GM12865 (cell line): ENCODE measurements around the gene BAHD1.

Source experiments
- DNase-seq: peaks from one replicate; pipeline ENCODE4 v3.0.0; 2010; ENCODE audit warnings: low read depth
- H3K4me3 ChIP-seq: 2 replicates; pipeline ENCODE4 v1.5.1; 2011; ENCODE audit warnings: mild to moderate bottlenecking, low read depth, low read length, control low read depth
- CTCF ChIP-seq: IDR thresholded peaks from 2 replicates; pipeline ENCODE4 v1.5.1; 2011; ENCODE audit warnings: low read length, control low read depth, low read depth, inconsistent platforms; ENCODE audit not compliant: insufficient read depth; ENCODE audit errors: missing control alignments

Gene BAHD1

GRCh38 chr15:40481341-40482074 is 40.8 kb downstream of the BAHD1 start:
- TF ChIP-seq CTCF, result no peak
- H3K4me3 ChIP-seq, result no peak overlapping the region
- DNase-seq, result no peak

DNA sequence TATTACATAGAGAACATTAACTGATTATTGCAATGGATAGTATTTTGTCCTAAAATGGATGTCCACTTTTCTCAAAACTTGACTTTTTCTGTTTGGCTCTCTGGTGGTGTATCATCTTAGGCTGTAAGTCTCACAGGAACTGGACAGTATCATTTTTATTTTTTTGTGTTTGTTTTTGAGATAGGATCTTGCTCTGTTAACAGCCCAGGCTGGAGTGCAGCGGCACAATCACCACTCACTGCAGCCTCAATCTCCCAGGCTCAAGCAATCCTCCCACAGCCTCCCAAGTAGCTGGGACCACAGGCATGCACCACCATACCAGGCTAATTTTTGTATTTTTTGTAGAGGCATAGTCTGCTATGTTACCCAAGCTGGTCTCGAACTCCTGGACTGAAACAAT is 43.2 kb downstream of the BAHD1 start:
- H3K4me3 ChIP-seq, result no peak overlapping the region
- DNase-seq, result no peak
- TF ChIP-seq CTCF, result no peak

DNA sequence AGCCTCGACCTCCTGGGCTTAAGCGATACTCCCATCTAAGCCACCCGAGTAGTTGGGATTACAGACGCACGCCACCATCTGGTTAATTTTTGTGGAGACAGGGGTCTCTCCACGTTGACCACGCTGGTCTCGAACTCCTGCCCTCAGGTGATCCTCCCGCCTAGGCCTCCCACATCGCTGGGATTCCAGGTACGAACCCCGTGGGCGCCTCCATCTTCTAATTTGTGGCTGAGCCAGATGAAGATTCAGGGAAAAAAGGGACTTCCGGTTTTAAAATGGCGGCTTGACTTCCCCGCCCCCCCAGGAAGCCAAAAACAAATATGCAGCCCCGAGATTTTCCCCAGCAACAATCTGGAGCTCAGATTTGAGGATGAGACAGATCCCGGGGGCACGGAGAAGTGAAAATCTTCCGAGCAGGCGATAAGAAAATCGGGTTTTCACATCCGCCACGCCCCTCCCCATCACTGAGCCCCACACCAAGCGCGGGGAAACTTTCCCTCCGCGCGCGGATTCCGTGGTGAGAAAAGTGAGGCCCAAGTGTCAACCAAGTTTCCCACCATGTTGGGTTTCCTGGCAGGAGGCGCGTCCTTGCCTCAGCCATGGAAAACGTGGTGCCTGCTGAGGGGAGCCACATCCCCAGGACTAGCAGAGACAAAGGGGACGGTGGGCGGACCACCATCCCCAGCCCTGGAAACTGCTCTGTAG is 45.5 kb downstream of the BAHD1 start:
- peak overlapping the region; percentile 50 for H3K4me3 ChIP-seq
- no peak for TF ChIP-seq CTCF
- DNase-seq, result peak; percentile 63

DNA sequence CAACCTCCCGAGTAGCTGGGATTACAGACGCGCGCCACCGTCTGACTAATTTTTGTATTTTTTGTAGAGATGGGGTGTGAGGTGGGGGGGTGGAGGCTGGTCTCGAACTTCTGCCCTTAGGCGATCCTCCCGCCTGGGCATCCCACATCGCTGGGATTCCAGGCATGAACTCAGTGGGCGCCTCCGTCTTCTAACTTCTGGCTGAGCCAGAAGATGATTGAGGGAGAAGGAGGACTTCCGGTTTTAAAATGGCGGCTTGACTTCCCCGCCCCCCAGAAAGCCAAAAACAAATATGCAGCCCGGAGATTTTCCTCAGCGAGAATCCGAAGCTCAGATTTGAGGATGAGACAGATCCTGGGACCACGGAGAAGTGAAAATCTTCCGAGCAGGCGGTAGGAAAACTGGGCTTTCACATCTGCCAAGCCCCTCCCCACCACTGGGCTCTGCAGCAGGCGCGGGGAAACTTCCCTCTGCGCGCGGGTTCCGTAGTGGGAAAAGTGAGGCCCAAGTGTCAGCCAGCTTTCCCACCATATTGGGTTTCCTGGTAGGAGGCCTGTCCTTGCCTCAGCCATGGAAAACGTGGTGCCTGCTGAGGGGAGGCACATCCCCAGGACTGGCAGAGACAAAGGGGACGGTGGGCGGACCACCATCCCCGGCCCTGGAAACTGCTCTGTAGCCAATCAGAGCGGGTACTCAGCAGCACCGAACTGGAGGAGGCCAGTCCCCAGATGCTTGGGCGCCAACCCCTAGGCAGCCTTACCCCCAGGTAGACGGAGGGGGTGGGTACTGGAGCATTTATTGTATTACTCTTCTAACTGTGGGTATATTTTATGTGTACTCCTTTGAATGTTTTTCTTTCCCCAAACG is 47.3 kb downstream of the BAHD1 start:
- H3K4me3 ChIP-seq, result no peak overlapping the region
- no peak for TF ChIP-seq CTCF
- DNase-seq, result no peak

GRCh38 chr15:40489274-40490175 is 48.8 kb downstream of the BAHD1 start:
- no peak for DNase-seq
- no peak for TF ChIP-seq CTCF
- H3K4me3 ChIP-seq, result no peak overlapping the region

DNA sequence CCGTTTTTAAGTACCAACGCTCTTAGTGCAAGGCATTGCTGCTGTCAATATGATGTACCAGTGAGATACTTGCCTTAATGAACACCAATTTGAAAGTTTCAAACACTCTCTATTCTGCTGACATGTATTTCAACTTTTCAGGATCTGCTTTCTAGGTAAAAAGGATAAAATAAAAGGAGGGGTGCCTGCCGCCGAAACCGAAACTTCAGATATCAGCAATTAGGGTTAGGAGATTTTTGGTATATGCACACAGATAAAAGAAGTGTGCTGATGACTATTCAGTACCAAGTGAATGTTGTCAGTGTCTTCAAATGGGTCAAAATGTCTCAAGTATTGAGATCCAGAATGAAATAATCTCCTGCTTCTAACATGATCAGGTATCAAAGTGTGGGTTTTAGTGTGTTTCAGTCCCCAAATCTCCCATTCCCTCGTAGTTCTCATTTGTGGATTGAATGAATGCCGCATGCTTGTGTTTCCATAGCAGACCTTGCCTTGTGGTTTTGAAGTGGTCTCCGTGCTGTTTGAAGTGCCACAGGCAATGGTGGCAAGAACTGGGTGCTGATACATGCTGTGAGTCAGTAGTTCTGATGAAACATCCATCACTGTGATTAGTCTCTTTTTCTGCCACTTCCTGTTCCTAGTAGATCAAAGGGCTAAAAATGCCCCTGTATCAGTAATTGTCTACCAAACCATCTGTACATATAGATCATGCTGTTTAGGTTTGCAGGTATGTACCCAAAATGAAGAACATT is 52.5 kb downstream of the BAHD1 start:
- DNase-seq, result peak; percentile 24
- H3K4me3 ChIP-seq, result no peak overlapping the region
- TF ChIP-seq CTCF, result no peak
